HG03097 (cell line): ENCODE measurements around the gene LCORL.
A peak's percentile ranks its signal among the peaks of the same experiment; 100 is the strongest.

Source experiments
- ATAC-seq: cut with Tn5 transposase; IDR thresholded peaks from one replicate; pipeline ENCODE4 v1.9.1; 2021; ENCODE audit not compliant: unreplicated experiment, low FRiP score

LCORL gene

GRCh38 chr4:17939054-17939453 lies 82.5 kb downstream of the LCORL start:
- no peak for ATAC-seq

DNA sequence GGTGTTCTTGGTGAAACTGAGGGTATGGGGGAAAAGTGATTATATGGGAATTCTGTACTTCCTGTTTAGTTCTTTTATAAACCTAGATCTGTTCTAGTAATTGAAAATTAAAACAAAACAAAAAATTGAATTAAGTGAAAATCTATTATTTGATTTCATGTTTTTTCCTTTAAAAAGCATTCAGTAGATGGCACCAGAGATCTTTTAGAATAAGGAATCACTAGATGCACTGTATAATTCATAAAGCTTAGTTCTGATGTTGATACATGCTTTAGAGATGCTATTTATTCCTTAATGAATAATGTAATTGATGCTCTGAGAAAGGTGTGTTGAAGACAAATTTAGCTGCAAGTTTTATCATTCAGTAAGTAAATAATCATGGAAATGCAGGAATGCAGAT lies 87.3 kb downstream of the LCORL start:
- no peak for ATAC-seq

DNA sequence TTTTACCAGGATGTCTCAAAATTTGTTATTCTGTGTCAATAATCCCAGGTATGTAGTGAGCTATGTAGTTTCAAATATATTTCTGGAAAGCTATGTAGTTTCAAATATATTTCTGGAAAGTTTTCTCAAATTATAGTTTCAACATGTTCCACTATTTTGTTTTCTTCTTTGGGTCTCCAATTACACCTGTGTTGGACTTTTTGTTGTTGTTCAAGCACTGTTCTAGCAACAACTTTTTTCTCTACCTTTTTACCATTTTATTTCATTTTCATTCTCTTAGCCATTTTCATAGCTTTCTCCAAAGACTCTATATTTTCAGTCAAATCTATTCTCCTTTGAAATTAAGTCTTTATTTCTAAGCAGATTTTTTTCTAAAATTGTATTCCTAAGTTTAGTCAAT lies 88.4 kb downstream of the LCORL start:
- no peak for ATAC-seq

- ATAC-seq, result no peak
These were observed 89.5 kb downstream of the LCORL start for GRCh38 chr4:17932041-17932440.

- ATAC-seq, result no peak
These were observed 91.3 kb downstream of the LCORL start for GRCh38 chr4:17930256-17930655.

GRCh38 chr4:17924189-17924588 lies 97.4 kb downstream of the LCORL start:
- no peak for ATAC-seq

- no peak for ATAC-seq
These were observed 100.1 kb downstream of the LCORL start for GRCh38 chr4:17921451-17921850.

DNA sequence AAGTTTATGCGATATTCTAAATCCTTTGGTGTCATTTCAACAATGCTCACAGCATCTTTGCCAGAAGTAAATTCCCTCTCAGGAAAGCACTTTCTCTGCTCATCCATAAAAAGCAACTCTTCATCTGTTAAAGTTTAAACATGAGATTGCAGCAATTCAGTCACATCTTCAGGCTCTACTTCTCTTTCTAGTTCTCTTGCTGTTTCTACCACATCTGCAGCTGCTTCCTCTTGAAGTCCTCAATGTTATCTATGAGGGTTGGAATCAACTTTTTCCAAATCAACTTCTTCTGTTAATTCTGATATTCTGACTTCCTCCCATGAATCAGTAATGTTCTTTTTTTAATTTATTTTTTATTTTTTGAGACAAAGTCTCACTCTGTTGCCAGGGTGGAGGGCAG lies 100.9 kb downstream of the LCORL start:
- ATAC-seq, result no peak

DNA sequence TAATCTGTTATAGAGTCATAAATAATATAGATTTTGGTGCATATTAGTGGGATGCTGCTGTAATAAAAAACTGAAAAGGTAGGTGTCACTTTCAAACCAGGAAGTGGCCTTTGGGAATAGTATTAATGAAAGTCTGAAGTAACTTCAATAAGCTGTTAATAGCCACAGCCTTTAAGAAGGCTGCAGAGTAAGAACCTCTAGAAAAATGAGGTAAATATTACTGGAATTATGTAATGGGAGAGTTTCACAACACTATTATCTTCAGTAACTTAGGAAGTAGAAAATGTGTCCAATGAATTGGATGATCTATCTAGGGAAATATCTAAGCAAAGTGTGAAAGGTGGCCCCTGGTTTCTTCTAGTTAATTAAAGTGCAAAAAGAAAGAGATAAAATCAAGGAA lies 106.1 kb downstream of the LCORL start:
- ATAC-seq, result no peak

DNA sequence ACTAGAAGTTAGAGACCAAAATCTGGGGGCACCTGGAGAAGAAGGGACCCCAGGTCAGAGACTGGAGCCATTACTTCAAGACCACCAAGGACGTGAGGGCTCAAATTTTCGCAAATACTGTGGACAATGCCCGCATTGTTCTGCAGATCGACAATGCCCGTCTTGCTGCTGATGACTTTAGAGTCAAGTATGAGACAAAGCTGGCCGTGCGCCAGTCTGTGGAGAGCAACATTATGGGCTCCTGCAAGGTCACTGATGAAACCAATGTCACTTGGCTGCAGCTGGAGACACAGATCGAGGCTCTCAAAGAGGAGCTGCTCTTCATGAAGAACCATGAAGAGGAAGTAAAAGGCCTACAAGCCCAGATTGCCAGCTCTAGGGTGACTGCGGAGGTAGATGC lies 109.5 kb downstream of the LCORL start:
- no peak for ATAC-seq

DNA sequence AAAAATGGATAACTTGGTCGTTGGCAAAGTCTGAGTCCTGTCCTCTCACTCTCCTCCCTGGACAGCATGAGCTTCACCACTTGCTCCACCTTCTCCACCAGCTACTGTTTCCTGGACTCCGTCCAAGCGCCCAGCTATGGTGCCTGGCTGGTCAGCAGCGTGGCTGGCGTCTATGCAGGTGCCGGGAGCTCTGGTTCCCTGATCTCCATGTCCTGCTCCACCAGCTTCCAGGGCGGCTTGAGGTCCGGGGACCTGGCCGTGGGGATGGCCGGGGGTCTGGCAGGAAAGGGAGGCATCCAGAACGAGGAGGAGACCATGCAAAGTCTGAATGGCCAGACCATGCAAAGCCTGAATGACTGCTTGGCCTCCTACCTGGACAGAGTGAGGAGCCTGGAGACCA lies 109.9 kb downstream of the LCORL start:
- no peak for ATAC-seq

GRCh38 chr4:17898553-17899055 lies 123.0 kb downstream of the LCORL start:
- ATAC-seq, result no peak

DNA sequence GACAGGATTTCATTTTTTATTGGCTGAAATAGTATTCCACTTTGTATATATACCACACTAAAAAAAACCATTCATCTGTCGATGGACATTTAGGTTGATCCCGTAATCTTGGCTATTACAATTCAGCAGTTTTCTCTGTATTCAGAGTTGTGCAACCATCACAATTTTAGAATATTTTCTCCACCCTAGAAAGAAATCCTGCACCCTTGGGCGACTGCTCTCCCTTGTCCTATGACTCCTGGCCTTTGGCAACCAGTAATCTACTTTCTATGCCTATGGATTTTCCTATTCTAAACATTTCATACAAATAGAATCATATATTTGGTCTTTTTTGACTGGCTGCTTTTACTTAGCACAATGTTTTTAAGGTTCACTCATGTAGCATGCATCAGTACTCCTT lies 126.1 kb downstream of the LCORL start:
- ATAC-seq, result no peak

DNA sequence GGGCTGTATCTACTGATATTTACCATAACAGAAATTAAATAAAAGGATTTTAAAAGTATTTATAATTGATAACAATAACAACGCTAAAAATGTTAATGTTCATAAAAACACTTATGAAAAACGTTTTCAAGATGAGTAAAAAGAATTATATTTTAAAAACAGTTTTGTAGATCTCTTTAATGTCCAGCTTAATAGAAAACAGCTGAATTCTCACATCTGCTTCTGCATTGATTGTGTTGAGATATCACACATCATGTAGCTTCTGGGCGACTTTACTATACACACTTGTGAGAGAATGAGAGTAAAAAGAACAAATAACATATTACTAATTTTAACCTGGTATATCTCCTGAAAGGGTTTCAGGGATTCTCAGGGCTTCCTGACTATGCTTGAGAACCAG lies 127.1 kb downstream of the LCORL start:
- no peak for ATAC-seq

- no peak for ATAC-seq
These were observed 131.9 kb downstream of the LCORL start for GRCh38 chr4:17889692-17890091.

- ATAC-seq, result no peak
These were observed 137.0 kb downstream of the LCORL start for GRCh38 chr4:17884511-17884910.

GRCh38 chr4:17884063-17884462 lies 137.5 kb downstream of the LCORL start:
- ATAC-seq, result no peak

DNA sequence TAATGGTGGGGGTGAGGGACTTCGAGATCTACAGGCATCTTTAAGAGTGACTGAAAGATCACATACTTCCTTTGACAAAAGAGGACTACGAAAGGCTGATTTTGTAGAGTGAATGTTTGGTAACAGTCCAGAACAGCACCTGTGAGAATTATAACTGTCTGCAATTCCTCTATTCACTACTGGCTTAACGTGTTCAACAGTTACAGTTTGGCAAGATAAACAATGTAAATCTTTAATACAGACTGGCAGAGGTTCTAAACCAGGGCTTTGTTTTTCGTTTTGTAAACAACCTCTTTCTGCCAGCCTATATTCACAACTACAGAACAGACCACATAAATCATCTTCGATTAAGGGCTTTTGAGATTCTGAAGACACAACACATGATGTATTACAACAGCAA lies 143.9 kb downstream of the LCORL start:
- ATAC-seq, result no peak

DNA sequence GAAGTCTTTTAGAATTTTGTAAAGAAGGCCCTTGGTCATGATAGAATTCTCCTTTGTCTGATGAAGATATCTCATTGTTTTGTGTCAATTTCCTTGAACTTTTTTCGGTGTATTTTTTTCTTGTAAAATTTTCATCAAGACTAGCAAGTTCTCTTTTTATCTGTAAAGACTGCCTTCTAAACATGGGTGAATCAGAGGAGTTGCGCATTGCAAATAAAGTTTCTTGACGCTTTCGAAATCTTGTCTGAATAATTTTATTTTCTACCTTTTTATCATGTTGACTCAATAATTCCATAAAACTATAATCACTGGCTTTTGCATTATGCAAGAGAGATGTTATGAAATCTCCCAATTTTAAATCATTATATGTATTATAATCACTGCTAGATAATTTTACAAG lies 144.6 kb downstream of the LCORL start:
- ATAC-seq, result no peak

DNA sequence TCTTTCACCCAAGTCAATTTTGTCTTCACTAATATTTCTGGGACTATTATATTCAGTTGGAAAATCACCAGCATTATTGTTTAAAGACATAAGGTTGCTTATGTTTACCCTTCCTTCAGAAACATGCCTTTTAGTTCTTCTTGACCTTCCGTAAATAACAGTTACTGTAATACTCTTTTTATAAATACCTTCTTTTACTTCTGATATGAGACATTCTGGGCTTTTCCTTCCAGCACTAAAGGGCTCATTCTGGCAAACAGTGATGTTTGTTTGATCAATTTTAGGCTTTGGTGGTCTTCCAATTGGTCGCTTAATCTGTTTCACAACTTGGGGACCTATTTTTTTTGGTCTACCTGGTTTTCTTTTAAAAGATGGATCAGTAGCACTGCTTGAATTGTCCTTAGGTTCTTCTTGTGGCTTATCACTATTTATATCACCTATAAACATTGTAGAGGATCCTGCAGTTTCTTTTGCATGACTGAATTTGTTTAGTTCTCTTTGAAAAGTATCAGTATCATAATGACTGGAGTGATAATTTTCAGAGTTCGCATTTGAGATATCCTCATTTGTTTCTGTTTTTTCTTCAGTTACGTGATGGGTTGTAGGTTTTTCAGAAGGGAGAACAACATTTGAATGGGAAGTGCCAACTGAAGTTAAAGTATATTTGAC lies 146.0 kb downstream of the LCORL start:
- peak; percentile 95 for ATAC-seq

- no peak for ATAC-seq
These were observed 152.2 kb downstream of the LCORL start for GRCh38 chr4:17869327-17869726.

DNA sequence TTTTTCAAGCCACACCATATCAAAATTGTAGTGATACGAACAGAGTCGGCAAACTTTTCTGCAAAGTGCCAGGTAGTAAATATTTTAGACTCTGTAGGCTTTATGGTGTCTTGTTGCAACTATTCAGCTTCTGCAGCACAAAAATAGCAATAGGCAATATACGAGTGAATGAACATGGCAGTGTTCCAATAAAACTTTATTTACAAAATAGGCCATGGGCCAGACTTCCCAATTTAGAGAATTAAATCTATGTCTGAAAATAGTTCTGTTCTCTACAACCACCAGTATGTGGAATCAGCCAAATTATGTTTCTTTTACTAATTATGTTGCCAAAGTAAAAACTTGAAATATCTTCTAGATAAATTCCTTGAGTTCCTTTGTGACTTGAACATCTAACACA lies 154.3 kb downstream of the LCORL start:
- ATAC-seq, result no peak

DNA sequence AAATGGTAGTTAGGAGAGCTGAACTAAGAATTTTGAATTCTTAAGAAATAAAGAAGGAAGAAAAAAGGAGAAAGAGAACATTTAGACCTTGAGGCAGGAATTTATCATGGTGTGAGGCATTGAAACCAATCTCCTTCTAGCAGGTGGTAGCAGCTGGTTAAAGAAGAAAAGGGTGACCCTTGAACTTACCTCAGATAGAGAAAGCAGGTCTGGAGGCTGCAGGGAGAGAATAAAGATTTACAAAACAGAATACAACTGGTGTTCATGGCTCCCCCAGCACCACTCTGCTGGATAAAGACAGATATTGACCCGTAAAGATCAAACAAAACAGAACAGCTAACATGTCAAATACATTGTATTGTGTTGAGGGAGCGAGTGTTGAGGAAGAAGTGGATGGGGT lies 154.7 kb downstream of the LCORL start:
- no peak for ATAC-seq
